Measurements from ENCODE around the gene LGR5. TPM values are rescaled to one million over a fixed set of nuclear protein-coding genes. Genes with fewer than 3 reads are reported as not detected.

LGR5 gene
- total RNA-seq, 1 donor from 2014 or later, result 0.32 TPM

GRCh38 chr12:71465796-71466195 is 26.2 kb downstream of the LGR5 start:
- Histone ChIP-seq H3K9me3 (ENCODE audit: insufficient read depth, low read depth, low read length) (no peaks in the 10 kb centered on the region), H3K27me3 (ENCODE audit: insufficient read depth, low read length) (peaks cover 4% of the 10 kb centered on the region), H3K79me2 (ENCODE audit: insufficient read depth, low read length) (no peaks in the 10 kb centered on the region), H3K4me2 (ENCODE audit: low read length) (no peak overlapping the region), H3K4me1 (ENCODE audit: insufficient read depth, low read length) (peaks cover 8% of the 10 kb centered on the region), H3K4me3 (ENCODE audit: insufficient read depth, low read depth, low read length) (no peak overlapping the region), H3K27ac (ENCODE audit: low read depth, low read length) (no peak overlapping the region), H4K20me1 (ENCODE audit: insufficient read depth, low read length) (no peaks in the 10 kb centered on the region), H2AFZ (ENCODE audit: low read depth, low read length) (no peak overlapping the region), H3K36me3 (ENCODE audit: insufficient read depth, low read length) (no peaks in the 10 kb centered on the region), H3K9ac (ENCODE audit: low read length) (no peak overlapping the region)
- FAIRE-seq, result no peak
- no peak for TF ChIP-seq EZH2 (IDR thresholded peaks at IDR 0.05; ENCODE audit: insufficient read depth, low read length)
- TF ChIP-seq, protein P1, sequence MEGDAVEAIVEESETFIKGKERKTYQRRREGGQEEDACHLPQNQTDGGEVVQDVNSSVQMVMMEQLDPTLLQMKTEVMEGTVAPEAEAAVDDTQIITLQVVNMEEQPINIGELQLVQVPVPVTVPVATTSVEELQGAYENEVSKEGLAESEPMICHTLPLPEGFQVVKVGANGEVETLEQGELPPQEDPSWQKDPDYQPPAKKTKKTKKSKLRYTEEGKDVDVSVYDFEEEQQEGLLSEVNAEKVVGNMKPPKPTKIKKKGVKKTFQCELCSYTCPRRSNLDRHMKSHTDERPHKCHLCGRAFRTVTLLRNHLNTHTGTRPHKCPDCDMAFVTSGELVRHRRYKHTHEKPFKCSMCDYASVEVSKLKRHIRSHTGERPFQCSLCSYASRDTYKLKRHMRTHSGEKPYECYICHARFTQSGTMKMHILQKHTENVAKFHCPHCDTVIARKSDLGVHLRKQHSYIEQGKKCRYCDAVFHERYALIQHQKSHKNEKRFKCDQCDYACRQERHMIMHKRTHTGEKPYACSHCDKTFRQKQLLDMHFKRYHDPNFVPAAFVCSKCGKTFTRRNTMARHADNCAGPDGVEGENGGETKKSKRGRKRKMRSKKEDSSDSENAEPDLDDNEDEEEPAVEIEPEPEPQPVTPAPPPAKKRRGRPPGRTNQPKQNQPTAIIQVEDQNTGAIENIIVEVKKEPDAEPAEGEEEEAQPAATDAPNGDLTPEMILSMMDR (IDR thresholded peaks at IDR 0.05; ENCODE audit: insufficient read depth, low read depth, low read length), result no peak
- Mint-ChIP-seq H3K27ac (ENCODE audit: unreplicated experiment) (no peak overlapping the region), H3K27me3 (ENCODE audit: low read depth, unreplicated experiment) (peaks cover 1% of the 10 kb centered on the region), H3K4me3 (ENCODE audit: unreplicated experiment) (no peak overlapping the region), H3K4me1 (ENCODE audit: low read depth, unreplicated experiment) (peaks cover 2% of the 10 kb centered on the region), H3K36me3 (ENCODE audit: low read depth, unreplicated experiment) (no peaks in the 10 kb centered on the region), H3K9me3 (ENCODE audit: unreplicated experiment) (peaks cover 3% of the 10 kb centered on the region)
- DNase-seq (ENCODE audit: low read depth), result no peak

DNA sequence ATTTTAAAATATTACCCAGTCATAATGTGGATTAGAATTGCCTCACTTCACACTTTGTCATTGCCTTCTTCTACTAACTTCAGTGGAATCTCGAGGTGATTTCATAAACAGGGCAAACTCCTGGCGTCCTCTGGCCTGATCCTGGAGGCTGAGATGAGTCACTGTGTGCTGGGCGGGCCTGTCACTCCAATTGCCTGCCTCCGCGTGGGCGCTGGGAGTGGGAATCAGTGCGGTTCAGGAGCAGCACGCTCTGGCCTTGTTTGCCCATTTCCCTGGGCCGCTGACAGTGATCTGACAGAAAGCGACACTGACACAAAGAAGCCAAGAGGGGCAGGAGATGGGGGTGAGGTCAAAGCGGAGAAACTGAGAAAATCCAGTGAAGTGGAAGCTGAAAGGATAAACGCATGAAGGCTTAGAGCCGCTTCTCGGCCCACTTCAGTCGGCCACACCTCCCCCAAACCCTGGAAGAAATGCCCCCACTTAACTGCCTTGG is 29.7 kb downstream of the LGR5 start:
- H3K9me3 Mint-ChIP-seq (ENCODE audit: unreplicated experiment), result peaks cover 3% of the 10 kb centered on the region
- H3K4me3 ChIP-seq (ENCODE audit: insufficient read depth, low read depth, low read length), result no peak overlapping the region
- H4K20me1 ChIP-seq (ENCODE audit: insufficient read depth, low read length), result no peaks in the 10 kb centered on the region
- peaks cover 8% of the 10 kb centered on the region for H3K4me1 Mint-ChIP-seq (ENCODE audit: low read depth, unreplicated experiment)
- H3K4me2 ChIP-seq (ENCODE audit: low read length), result peak overlapping the region; percentile 63
- peaks cover 8% of the 10 kb centered on the region for H3K4me1 ChIP-seq (ENCODE audit: insufficient read depth, low read length)
- H3K79me2 ChIP-seq (ENCODE audit: insufficient read depth, low read length), result no peaks in the 10 kb centered on the region
- H3K27ac ChIP-seq (ENCODE audit: low read depth, low read length), result peak overlapping the region; percentile 47
- no peaks in the 10 kb centered on the region for H3K9me3 ChIP-seq (ENCODE audit: insufficient read depth, low read depth, low read length)
- H3K36me3 Mint-ChIP-seq (ENCODE audit: low read depth, unreplicated experiment), result no peaks in the 10 kb centered on the region
- H3K9ac ChIP-seq (ENCODE audit: low read length), result peak overlapping the region; percentile 53
- no peak overlapping the region for H3K4me3 Mint-ChIP-seq (ENCODE audit: unreplicated experiment)
- TF ChIP-seq, protein P1 (IDR thresholded peaks at IDR 0.05; ENCODE audit: insufficient read depth, low read depth, low read length), result no peak
- no peak for TF ChIP-seq EZH2 (IDR thresholded peaks at IDR 0.05; ENCODE audit: insufficient read depth, low read length)
- FAIRE-seq (no peak), DNase-seq (ENCODE audit: low read depth) (peak; percentile 89)
- peak overlapping the region; percentile 43 for H2AFZ ChIP-seq (ENCODE audit: low read depth, low read length)
- H3K27me3 Mint-ChIP-seq (ENCODE audit: low read depth, unreplicated experiment), result peaks cover 1% of the 10 kb centered on the region
- no peaks in the 10 kb centered on the region for H3K27me3 ChIP-seq (ENCODE audit: insufficient read depth, low read length)
- H3K27ac Mint-ChIP-seq (ENCODE audit: unreplicated experiment), result no peak overlapping the region
- no peaks in the 10 kb centered on the region for H3K36me3 ChIP-seq (ENCODE audit: insufficient read depth, low read length)

GRCh38 chr12:71472441-71472911 is 32.9 kb downstream of the LGR5 start:
- no peaks in the 10 kb centered on the region for H3K9me3 Mint-ChIP-seq (ENCODE audit: unreplicated experiment)
- no peaks in the 10 kb centered on the region for H3K36me3 Mint-ChIP-seq (ENCODE audit: low read depth, unreplicated experiment)
- Histone ChIP-seq H3K4me1 (ENCODE audit: insufficient read depth, low read length) (peaks cover 19% of the 10 kb centered on the region), H3K36me3 (ENCODE audit: insufficient read depth, low read length) (no peaks in the 10 kb centered on the region), H4K20me1 (ENCODE audit: insufficient read depth, low read length) (no peaks in the 10 kb centered on the region), H3K27me3 (ENCODE audit: insufficient read depth, low read length) (no peaks in the 10 kb centered on the region), H3K4me3 (ENCODE audit: insufficient read depth, low read depth, low read length) (no peak overlapping the region), H3K4me2 (ENCODE audit: low read length) (peak overlapping the region; percentile 23), H3K9me3 (ENCODE audit: insufficient read depth, low read depth, low read length) (no peaks in the 10 kb centered on the region), H2AFZ (ENCODE audit: low read depth, low read length) (no peak overlapping the region), H3K27ac (ENCODE audit: low read depth, low read length) (peak overlapping the region; percentile 35), H3K79me2 (ENCODE audit: insufficient read depth, low read length) (no peaks in the 10 kb centered on the region), H3K9ac (ENCODE audit: low read length) (no peak overlapping the region)
- no peaks in the 10 kb centered on the region for H3K27me3 Mint-ChIP-seq (ENCODE audit: low read depth, unreplicated experiment)
- peaks cover 26% of the 10 kb centered on the region for H3K4me1 Mint-ChIP-seq (ENCODE audit: low read depth, unreplicated experiment)
- no peak for TF ChIP-seq EZH2 (IDR thresholded peaks at IDR 0.05; ENCODE audit: insufficient read depth, low read length)
- TF ChIP-seq, protein P1 (IDR thresholded peaks at IDR 0.05; ENCODE audit: insufficient read depth, low read depth, low read length), result no peak
- DNase-seq (ENCODE audit: low read depth) (peak; percentile 54), FAIRE-seq (no peak)
- H3K4me3 Mint-ChIP-seq (ENCODE audit: unreplicated experiment), result no peak overlapping the region
- no peak overlapping the region for H3K27ac Mint-ChIP-seq (ENCODE audit: unreplicated experiment)
